GM12874 (cell line): Measurements from ENCODE around the gene TTC34.

Experiments
- CTCF ChIP-seq: IDR thresholded peaks from 2 replicates; pipeline ENCODE4 v1.5.1; 2011; ENCODE audit warnings: low read depth, mild to moderate bottlenecking, control low read depth, low read length, moderate library complexity; ENCODE audit not compliant: insufficient read depth

The TTC34 gene

GRCh38 chr1:2644591-2645101, 156.8 kb downstream of the TTC34 start:
- no peak for TF ChIP-seq CTCF

- TF ChIP-seq CTCF, result no peak
Measured at GRCh38 chr1:2644171-2644570, 157.3 kb downstream of the TTC34 start.

- no peak for TF ChIP-seq CTCF
Measured at GRCh38 chr1:2643414-2644077, 157.9 kb downstream of the TTC34 start.

- TF ChIP-seq CTCF, result no peak
Measured at GRCh38 chr1:2642560-2643413, 158.7 kb downstream of the TTC34 start.

- no peak for TF ChIP-seq CTCF
Measured at GRCh38 chr1:2642131-2642559, 159.3 kb downstream of the TTC34 start.

GRCh38 chr1:2641381-2642130, 159.9 kb downstream of the TTC34 start:
- TF ChIP-seq CTCF, result no peak

- TF ChIP-seq CTCF, result no peak
Measured at GRCh38 chr1:2640626-2641025, 160.9 kb downstream of the TTC34 start.
